A549 (cell line): ENCODE measurements around the gene NPAS2. TPM values are rescaled to one million over a fixed set of nuclear protein-coding genes. Genes with fewer than 3 reads are reported as not detected.

ENCODE experiments used
- ATAC-seq, 2 experiments: fragments of 200-7000 bp in 1 of 2; fragments of >200 bp in 1 of 2; cut with Nextera tagmentation in 1 of 2; cut with Tn5 transposase in 1 of 2; 3 replicates each; pipeline versions ENCODE4 v1.8.0 to v1.9.1; 2018 to 2020; ENCODE audit warnings: mild to moderate bottlenecking in 1 of 2, moderate library complexity in 1 of 2
- CTCF ChIA-PET: fragments of 300-600 bp; sonication (Branson Sonifier 250); formaldehyde crosslinking; extraction: SDS; loops from one replicate; lab custom pipeline; 2021; ENCODE audit warnings: antibody characterized with exemption, inconsistent platforms; lab: Yijun Ruan, JAX
- POLR2A ChIA-PET: fragments of 350-600 bp; formaldehyde crosslinking; extraction: SDS; loops from one replicate; lab custom pipeline; 2021; ENCODE audit warnings: antibody characterized with exemption, inconsistent platforms; lab: Yijun Ruan, JAX
- DNase-seq, 2 experiments: peaks; one replicate each; pipeline versions ENCODE4 v3.0.0 to v3.0.0-alpha.2; 2011 to 2016; ENCODE audit warnings: low read depth in 1 of 2, low spot score in 1 of 2
- FAIRE-seq: peaks from 2 replicates; lab custom pipeline; 2011; peaks lifted over from hg19 to GRCh38; lab: Jason Lieb, UNC
- H3K27ac ChIP-seq, 2 experiments: fragments of >200 bp; sonication (Bioruptor Twin); formaldehyde crosslinking; 3 replicates each; pipeline ENCODE4 v1.5.1; 2016 to 2017
- H3K4me1 ChIP-seq: fragments of >200 bp; sonication (Bioruptor Twin); formaldehyde crosslinking; 3 replicates; pipeline ENCODE4 v1.6.1; 2016
- H3K4me2 ChIP-seq: fragments of >200 bp; sonication (Bioruptor Twin); formaldehyde crosslinking; 3 replicates; pipeline ENCODE4 v1.6.1; 2016
- H3K4me3 ChIP-seq: fragments of >200 bp; sonication (Bioruptor Twin); formaldehyde crosslinking; 3 replicates; pipeline ENCODE4 v1.5.1; 2016
- H3K9me3 ChIP-seq: fragments of >200 bp; sonication (Bioruptor Twin); formaldehyde crosslinking; 3 replicates; pipeline ENCODE4 v1.6.1; 2016
- CBX2 ChIP-seq: fragments of 200-600 bp; sonication (generic); IDR thresholded peaks from 2 replicates; pipeline ENCODE4 v1.6.1; 2016; ENCODE audit warnings: low read depth, mild to moderate bottlenecking, borderline replicate concordance
- CEBPB ChIP-seq, 2 experiments: fragments of >200 bp in 1 of 2; sonication (Bioruptor Twin) in 1 of 2; formaldehyde crosslinking in 1 of 2; IDR thresholded peaks; 2 replicates each; pipeline ENCODE4 v1.6.1; 2012 to 2016
- CHD4 ChIP-seq: fragments of 200-600 bp; sonication (generic); IDR thresholded peaks from 2 replicates; pipeline ENCODE4 v1.6.1; 2016; ENCODE audit warnings: antibody characterized with exemption, mild to moderate bottlenecking, borderline replicate concordance
- EP300 ChIP-seq, 2 experiments: fragments of >200 bp; sonication (Bioruptor Twin); formaldehyde crosslinking; IDR thresholded peaks; 2 replicates in 1 of 2; 3 replicates in 1 of 2; pipeline ENCODE4 v1.6.1; 2016 to 2017
- FOSL2 ChIP-seq, 2 experiments: fragments of 450-650 bp in 1 of 2; fragments of >200 bp in 1 of 2; sonication (Bioruptor Twin) in 1 of 2; formaldehyde crosslinking; IDR thresholded peaks; 2 replicates each; pipeline versions ENCODE4 v1.5.0 to v1.6.1; 2016 to 2020; ENCODE audit warnings: mild to moderate bottlenecking in 1 of 2, moderate library complexity in 1 of 2
- FOXS1 ChIP-seq: fragments of 250-450 bp; sonication (Bioruptor Pico); IDR thresholded peaks from 2 replicates; pipeline ENCODE4 v1.5.0; 2020; ENCODE audit warnings: mild to moderate bottlenecking, moderate library complexity
- HEYL ChIP-seq: fragments of 250-450 bp; sonication (Bioruptor Pico); IDR thresholded peaks from 2 replicates; pipeline ENCODE4 v1.8.0; 2021; ENCODE audit warnings: mild to moderate bottlenecking, moderate library complexity
- HOXB13 ChIP-seq: fragments of 250-450 bp; sonication (Bioruptor Pico); IDR thresholded peaks from 2 replicates; pipeline ENCODE4 v1.5.0; 2020; ENCODE audit warnings: low read depth, mild to moderate bottlenecking, moderate library complexity
- HOXB5 ChIP-seq: fragments of 250-450 bp; sonication (Bioruptor Pico); IDR thresholded peaks from 2 replicates; pipeline ENCODE4 v1.5.0; 2020; ENCODE audit warnings: mild to moderate bottlenecking, moderate library complexity
- JUN ChIP-seq, 2 experiments: fragments of >200 bp; sonication (Bioruptor Twin); formaldehyde crosslinking; IDR thresholded peaks; 2 replicates in 1 of 2; 3 replicates in 1 of 2; pipeline ENCODE4 v1.6.1; 2016 to 2017
- JUNB ChIP-seq: fragments of >200 bp; sonication (Bioruptor Twin); formaldehyde crosslinking; IDR thresholded peaks from 2 replicates; pipeline ENCODE4 v1.6.1; 2016
- KDM5A ChIP-seq: fragments of 200-600 bp; sonication (generic); IDR thresholded peaks from 2 replicates; pipeline ENCODE4 v1.6.1; 2016; ENCODE audit warnings: antibody characterized with exemption, mild to moderate bottlenecking
- NFE2L2 ChIP-seq: fragments of 150-350 bp; conservative IDR thresholded peaks from 2 replicates; pipeline ENCODE4 v1.6.1; 2014; ENCODE audit warnings: low read length
- NPAS2 ChIP-seq: fragments of 250-450 bp; sonication (Bioruptor Pico); IDR thresholded peaks from 2 replicates; pipeline ENCODE4 v1.8.0; 2022; ENCODE audit warnings: mild to moderate bottlenecking, moderate library complexity, borderline replicate concordance
- PHF8 ChIP-seq: fragments of 200-600 bp; sonication (generic); IDR thresholded peaks from 2 replicates; pipeline ENCODE4 v1.6.1; 2016; ENCODE audit warnings: low read depth, mild to moderate bottlenecking, antibody characterized with exemption, moderate library complexity, borderline replicate concordance
- RARB ChIP-seq: fragments of 250-450 bp; sonication (Bioruptor Pico); IDR thresholded peaks from 2 replicates; pipeline ENCODE4 v1.8.0; 2021; ENCODE audit warnings: mild to moderate bottlenecking, moderate library complexity
- RCOR1 ChIP-seq: fragments of 150-350 bp; IDR thresholded peaks from 2 replicates; pipeline ENCODE4 v1.6.1; 2014; ENCODE audit warnings: antibody characterized with exemption, low read length, low read depth
- RFX5 ChIP-seq: fragments of 450-650 bp; IDR thresholded peaks from 2 replicates; pipeline ENCODE4 v1.7.1; 2014; ENCODE audit warnings: antibody characterized with exemption, mild to moderate bottlenecking, moderate library complexity
- RNF2 ChIP-seq: fragments of 200-600 bp; sonication (generic); IDR thresholded peaks from 2 replicates; pipeline ENCODE4 v1.6.1; 2016; ENCODE audit warnings: low read depth, mild to moderate bottlenecking, antibody characterized with exemption, moderate library complexity, borderline replicate concordance
- TFCP2L1 ChIP-seq: fragments of 250-450 bp; sonication (Bioruptor Pico); IDR thresholded peaks from 2 replicates; pipeline ENCODE4 v1.5.0; 2021; ENCODE audit warnings: mild to moderate bottlenecking
- ZC3H11A ChIP-seq: fragments of 450-650 bp; IDR thresholded peaks from 2 replicates; pipeline ENCODE4 v1.6.1; 2014; ENCODE audit warnings: antibody characterized with exemption, mild to moderate bottlenecking
- ZNF302 ChIP-seq: fragments of 250-450 bp; sonication (Bioruptor Pico); IDR thresholded peaks from 2 replicates; pipeline ENCODE4 v1.9.0; 2021; ENCODE audit warnings: inconsistent platforms, mild to moderate bottlenecking, moderate library complexity
- WGBS: methylation state at CpG from one replicate; pipeline ENCODE4 v1.1.6; 2017; ENCODE audit errors: missing lambda C conversion rate; 5-methylcytosine and 5-hydroxymethylcytosine counted together
- polyA plus RNA-seq, 4 experiments: library from polyadenylated mRNA; depleted of rRNA in 3 of 4; stranded (reverse); fragments of >200 nt; fragmentation: RNase III in 1 of 4; extraction: RNeasy Plus Mini Kit Qiagen cat#74134 plus additional on column Dnase treatment in 1 of 4; gene quantifications; 2 replicates in 3 of 4; 3 replicates in 1 of 4; pipeline ENCODE4 v1.2.3, GENCODE V29; 2011 to 2017
- TF ChIP-seq, protein P1 (sequence below): fragments of 450-650 bp; IDR thresholded peaks from 2 replicates; pipeline ENCODE4 v1.6.1; 2014; ENCODE audit warnings: antibody characterized with exemption
- TF ChIP-seq, protein P2 (sequence below): IDR thresholded peaks from 2 replicates; pipeline ENCODE4 v1.6.1; 2012
- TF ChIP-seq, protein P3 (sequence below): IDR thresholded peaks from 2 replicates; pipeline ENCODE4 v1.6.1; 2012; ENCODE audit warnings: low read depth, borderline replicate concordance
- TF ChIP-seq, protein P4 (sequence below): fragments of 250-450 bp; sonication (Bioruptor Pico); IDR thresholded peaks from 2 replicates; pipeline ENCODE4 v1.5.0; 2020; ENCODE audit warnings: low read depth, mild to moderate bottlenecking, moderate library complexity

The NPAS2 gene
- polyA plus RNA-seq, 2 of the 4 experiments (the other 2 are of a cell fraction) = 31.4 to 56.1 TPM

DNA sequence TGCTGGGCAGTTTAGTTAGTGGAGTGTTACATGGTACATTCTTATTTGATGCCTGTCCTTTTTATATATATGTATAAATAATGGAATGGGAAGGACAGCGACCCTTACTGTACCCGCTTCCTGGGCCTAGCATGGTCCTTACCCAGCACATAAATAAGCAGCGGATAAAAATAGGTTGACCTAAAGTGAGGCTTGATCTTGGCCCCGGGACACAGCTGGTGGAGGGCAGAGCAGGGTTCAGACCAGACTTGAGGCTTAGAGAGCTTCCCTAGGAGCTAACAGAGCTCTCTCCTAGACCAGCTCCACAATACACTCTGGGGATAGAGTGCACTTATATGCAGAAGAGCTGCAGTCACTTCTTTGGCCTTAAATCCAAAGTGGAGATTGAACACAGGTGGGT lies 135.3 kb downstream of the NPAS2 start:
- TF ChIP-seq EP300 (IDR thresholded peaks at IDR 0.05) (no peak), CEBPB (IDR thresholded peaks at IDR 0.05) (no peak)
- TF ChIP-seq, protein P1, sequence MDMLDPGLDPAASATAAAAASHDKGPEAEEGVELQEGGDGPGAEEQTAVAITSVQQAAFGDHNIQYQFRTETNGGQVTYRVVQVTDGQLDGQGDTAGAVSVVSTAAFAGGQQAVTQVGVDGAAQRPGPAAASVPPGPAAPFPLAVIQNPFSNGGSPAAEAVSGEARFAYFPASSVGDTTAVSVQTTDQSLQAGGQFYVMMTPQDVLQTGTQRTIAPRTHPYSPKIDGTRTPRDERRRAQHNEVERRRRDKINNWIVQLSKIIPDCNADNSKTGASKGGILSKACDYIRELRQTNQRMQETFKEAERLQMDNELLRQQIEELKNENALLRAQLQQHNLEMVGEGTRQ = no peak
- TF ChIP-seq, protein P2, sequence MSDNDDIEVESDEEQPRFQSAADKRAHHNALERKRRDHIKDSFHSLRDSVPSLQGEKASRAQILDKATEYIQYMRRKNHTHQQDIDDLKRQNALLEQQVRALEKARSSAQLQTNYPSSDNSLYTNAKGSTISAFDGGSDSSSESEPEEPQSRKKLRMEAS = no peak
- WGBS = 96% methylated on average over 4 of the region's 4 CpGs
- CTCF ChIA-PET = interaction anchor here (0.8 to 1.2 kb wide), 2 partner anchors 9 to 20 kb away, joined by 3 read pairs; no protein-coding TSS in a partner anchor

DNA sequence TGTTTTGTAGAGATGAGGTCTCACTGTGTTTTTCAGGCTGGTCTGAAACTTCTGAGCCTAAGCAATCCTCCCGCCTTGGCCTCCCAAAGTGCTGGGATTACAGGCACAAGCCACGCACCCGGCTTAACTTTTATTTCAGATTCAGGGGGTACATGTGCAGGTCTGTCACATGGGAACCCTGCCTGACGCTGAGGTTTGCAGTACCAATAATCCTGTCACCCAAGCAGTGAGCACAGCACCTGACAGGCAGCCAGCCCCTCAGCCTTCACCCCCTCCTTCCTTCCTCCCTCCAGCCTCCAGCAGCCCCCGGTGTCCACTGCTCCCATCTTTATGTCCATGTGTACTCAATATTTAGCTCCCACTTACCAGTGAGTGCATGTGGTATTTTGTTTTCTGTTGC lies 136.1 kb downstream of the NPAS2 start:
- POLR2A ChIA-PET = no interaction called here
- peaks cover 9% of the 10 kb centered on the region for H3K4me1 ChIP-seq
- CTCF ChIA-PET = interaction anchor here (0.8 to 1.0 kb wide), 2 partner anchors 8 to 21 kb away, joined by 3 to 4 read pairs; no protein-coding TSS in a partner anchor

More for the DNA sequence above, 135.3 kb downstream of the NPAS2 start:
- peaks cover 9% of the 10 kb centered on the region for H3K4me1 ChIP-seq
- ATAC-seq (no peak), DNase-seq (no peak), FAIRE-seq (no peak)
- no peak overlapping the region for H3K27ac ChIP-seq
- no peak overlapping the region for H3K4me3 ChIP-seq
- H3K9me3 ChIP-seq = no peaks in the 10 kb centered on the region
- H3K4me2 ChIP-seq = no peak overlapping the region
- POLR2A ChIA-PET = no interaction called here

DNA sequence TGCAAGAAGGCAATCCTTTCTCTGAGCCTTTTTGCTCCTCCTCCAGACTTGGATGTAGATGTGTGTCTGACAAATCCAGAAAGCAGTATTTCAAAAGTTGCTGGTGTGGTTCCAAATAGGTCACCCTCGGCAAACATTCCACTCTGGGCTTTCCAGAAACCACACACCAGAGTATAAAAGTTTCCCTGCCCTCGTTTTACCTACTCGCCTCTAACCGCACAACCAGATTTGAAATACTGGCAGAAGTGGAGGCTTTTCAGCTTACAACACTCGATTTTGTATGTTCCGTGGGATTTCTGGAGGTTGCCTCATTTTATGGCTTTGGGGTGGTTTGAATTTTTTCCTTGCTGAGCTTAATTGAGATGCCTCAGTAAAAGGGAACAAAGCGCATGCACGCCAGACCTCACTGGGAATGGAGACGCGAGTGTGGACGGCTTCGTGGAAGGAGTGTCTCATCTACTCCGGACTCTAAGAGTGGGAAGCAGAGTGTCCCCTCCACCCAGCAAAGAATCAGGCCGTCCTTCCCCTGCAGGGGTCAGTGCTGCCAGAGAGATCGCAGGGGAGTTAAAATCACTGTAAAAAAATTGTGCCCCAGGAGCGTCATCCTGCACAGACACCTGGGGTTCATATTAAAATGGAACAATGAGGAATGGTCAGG lies 138.2 kb downstream of the NPAS2 start:
- CTCF ChIA-PET = interaction anchor here (0.7 to 1.5 kb wide), 2 partner anchors 55 to 182 kb away, joined by 3 read pairs; no protein-coding TSS in a partner anchor
- Histone ChIP-seq H3K27ac (no peak overlapping the region), H3K4me2 (peak overlapping the region; percentile 6; the same call in 1 of the 3 replicates), H3K9me3 (no peaks in the 10 kb centered on the region), H3K4me1 (peaks cover 9% of the 10 kb centered on the region), H3K4me3 (no peak overlapping the region)
- no peak for DNase-seq
- POLR2A ChIA-PET = no interaction called here
- 83% methylated on average over 16 of the region's 16 CpGs for WGBS
- no peak for TF ChIP-seq CHD4
- TF ChIP-seq NFE2L2 = no peak
- TF ChIP-seq RNF2 = no peak
- ATAC-seq = no peak
- no peak for FAIRE-seq

More for the DNA sequence above, 136.1 kb downstream of the NPAS2 start:
- FAIRE-seq = no peak
- no peak for TF ChIP-seq RARB (CRISPR knock-in tag)
- TF ChIP-seq ZNF302 (CRISPR knock-in tag) = no peak
- TF ChIP-seq NPAS2 (CRISPR knock-in tag) = no peak
- no peak for TF ChIP-seq PHF8
- no peaks in the 10 kb centered on the region for H3K9me3 ChIP-seq
- H3K27ac ChIP-seq = no peak overlapping the region
- 93% methylated on average over 5 of the region's 5 CpGs for WGBS
- H3K4me3 ChIP-seq = no peak overlapping the region
- no peak for ATAC-seq
- DNase-seq = no peak
- H3K4me2 ChIP-seq = no peak overlapping the region

DNA sequence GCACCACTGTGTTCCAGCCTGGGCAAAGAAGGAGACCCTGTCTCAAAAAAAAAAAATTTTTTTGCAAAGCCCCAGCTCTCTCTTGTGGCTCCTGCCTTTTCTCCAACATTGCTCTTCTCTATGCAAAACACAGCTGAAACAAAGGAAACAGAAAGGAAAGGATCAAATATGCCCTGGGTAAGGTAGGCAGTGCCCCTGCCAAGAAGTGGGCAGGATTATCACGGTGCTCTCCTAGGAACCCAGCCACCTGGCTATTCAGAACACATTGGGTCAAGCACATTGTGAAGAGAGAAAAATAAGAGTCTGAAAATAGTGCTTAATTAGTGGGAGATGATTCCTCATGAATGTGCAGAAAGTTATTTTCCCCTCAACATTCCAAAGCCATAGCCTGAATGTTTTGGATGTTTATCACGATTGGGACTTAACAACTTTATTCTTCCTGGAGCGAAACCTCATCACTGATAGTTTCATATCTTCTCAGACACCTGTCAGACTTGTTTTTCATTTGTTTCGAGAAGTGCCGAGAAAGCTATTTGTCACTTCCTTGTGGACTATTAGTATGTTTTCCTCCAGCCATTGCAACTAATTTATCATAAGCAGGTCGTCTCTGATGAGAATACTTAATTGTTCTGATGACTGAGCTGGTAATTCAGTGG lies 139.4 kb downstream of the NPAS2 start:
- FAIRE-seq = no peak
- no peaks in the 10 kb centered on the region for H3K9me3 ChIP-seq
- CTCF ChIA-PET = interaction anchor here (0.5 to 1.7 kb wide), 4 partner anchors 19 to 349 kb away, joined by 3 to 7 read pairs (median 4); no protein-coding TSS in a partner anchor
- DNase-seq = no peak
- ATAC-seq = no peak
- no peak overlapping the region for H3K4me3 ChIP-seq
- no peak for TF ChIP-seq ZC3H11A
- no peak for TF ChIP-seq RARB (CRISPR knock-in tag)
- TF ChIP-seq HEYL (CRISPR knock-in tag) = no peak
- no peak for TF ChIP-seq RNF2
- no peak for TF ChIP-seq KDM5A
- TF ChIP-seq TFCP2L1 (CRISPR knock-in tag) = no peak
- TF ChIP-seq FOSL2 (IDR thresholded peaks at IDR 0.05) = no peak
- no peak for TF ChIP-seq FOSL2 (CRISPR knock-in tag; IDR thresholded peaks at IDR 0.05)
- no peak for TF ChIP-seq RFX5
- TF ChIP-seq CBX2 = no peak
- TF ChIP-seq FOXS1 (CRISPR knock-in tag) = no peak
- no peak for TF ChIP-seq HOXB13
- TF ChIP-seq JUN (IDR thresholded peaks at IDR 0.05) = no peak
- TF ChIP-seq, protein P3, sequence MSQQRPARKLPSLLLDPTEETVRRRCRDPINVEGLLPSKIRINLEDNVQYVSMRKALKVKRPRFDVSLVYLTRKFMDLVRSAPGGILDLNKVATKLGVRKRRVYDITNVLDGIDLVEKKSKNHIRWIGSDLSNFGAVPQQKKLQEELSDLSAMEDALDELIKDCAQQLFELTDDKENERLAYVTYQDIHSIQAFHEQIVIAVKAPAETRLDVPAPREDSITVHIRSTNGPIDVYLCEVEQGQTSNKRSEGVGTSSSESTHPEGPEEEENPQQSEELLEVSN = no peak
- TF ChIP-seq RCOR1 = no peak
- no peak for TF ChIP-seq NFE2L2
- TF ChIP-seq JUNB = no peak
- no peak for TF ChIP-seq HOXB5 (CRISPR knock-in tag)
- TF ChIP-seq, protein P4, sequence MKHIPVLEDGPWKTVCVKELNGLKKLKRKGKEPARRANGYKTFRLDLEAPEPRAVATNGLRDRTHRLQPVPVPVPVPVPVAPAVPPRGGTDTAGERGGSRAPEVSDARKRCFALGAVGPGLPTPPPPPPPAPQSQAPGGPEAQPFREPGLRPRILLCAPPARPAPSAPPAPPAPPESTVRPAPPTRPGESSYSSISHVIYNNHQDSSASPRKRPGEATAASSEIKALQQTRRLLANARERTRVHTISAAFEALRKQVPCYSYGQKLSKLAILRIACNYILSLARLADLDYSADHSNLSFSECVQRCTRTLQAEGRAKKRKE (CRISPR knock-in tag) = no peak
- TF ChIP-seq, all 56 proteins: peak for 0
- Histone ChIP-seq H3K4me2 (no peak overlapping the region), H3K4me1 (peaks cover 9% of the 10 kb centered on the region), H3K27ac (no peak overlapping the region)
- 57% methylated on average over 6 of the region's 6 CpGs for WGBS
- POLR2A ChIA-PET = no interaction called here
